K562 (cell line): ENCODE measurements around the gene NDUFS3. TPM values are rescaled to one million over a fixed set of nuclear protein-coding genes. Genes with fewer than 3 reads are reported as not detected.
"Not testable (repeated sequence)": the region's sequence is repeated elsewhere in the genome, so short reads cannot be mapped to it uniquely, and the experiment has no call there.

Experiments used
- ATAC-seq: fragments of 200-7000 bp; cut with Tn5 transposase; 3 replicates; pipeline ENCODE4 v1.9.1; 2020; ENCODE audit warnings: moderate library complexity
- BruUV-seq: library from RNA; stranded (reverse); fragments of 400-500 nt; replicated peaks from 2 replicates; lab custom pipeline; 2021; lab: Mats Ljungman, UMichigan
- CTCF ChIA-PET: fragments of 300-600 bp; formaldehyde crosslinking; extraction: SDS; loops from one replicate; lab custom pipeline; 2021; ENCODE audit warnings: low intra/inter-chr PET ratio; lab: Yijun Ruan, JAX
- POLR2A ChIA-PET: fragments of 300-600, 350-650 bp; sonication (Branson Sonifier 250); formaldehyde crosslinking; extraction: SDS; loops from one replicate; lab custom pipeline; 2021; ENCODE audit warnings: antibody characterized with exemption, inconsistent platforms; lab: Yijun Ruan, JAX
- DNase-seq, 4 experiments: peaks; one replicate each; pipeline versions ENCODE4 v3.0.0 to v3.0.0-alpha.2; 2011 to 2018; ENCODE audit warnings: low spot score in 3 of 4, mixed read lengths in 3 of 4; ENCODE audit errors: extremely low read depth in 1 of 4
- FAIRE-seq: peaks from 2 replicates; lab custom pipeline; 2011; peaks lifted over from hg19 to GRCh38; lab: Jason Lieb, UNC
- H2AFZ ChIP-seq: 2 replicates; pipeline ENCODE4 v1.6.0; 2011; ENCODE audit warnings: low read depth, low read length, control low read depth, inconsistent platforms
- H3K27ac ChIP-seq: fragments of 200-600 bp; 3 replicates; pipeline ENCODE4 v1.8.0; 2011; ENCODE audit warnings: low read depth, mild to moderate bottlenecking, control low read depth, inconsistent platforms, low read length, moderate library complexity, mixed read lengths; ENCODE audit errors: extremely low read depth
- H3K27me3 ChIP-seq, 2 experiments: fragments of 300-600 bp in 1 of 2; 2 replicates in 1 of 2; 3 replicates in 1 of 2; pipeline versions ENCODE4 v1.6.0 to v1.8.0; 2011; ENCODE audit warnings: inconsistent platforms in 2 of 2, low read length in 2 of 2, mild to moderate bottlenecking in 1 of 2, mixed read lengths in 1 of 2, moderate library complexity in 1 of 2; ENCODE audit not compliant: control insufficient read depth in 2 of 2, insufficient read depth in 2 of 2
- H3K36me3 ChIP-seq: fragments of 300-600 bp; 3 replicates; pipeline ENCODE4 v1.8.0; 2011; ENCODE audit warnings: mild to moderate bottlenecking, low read length, inconsistent platforms; ENCODE audit not compliant: control insufficient read depth, insufficient read depth
- H3K4me1 ChIP-seq, 2 experiments: fragments of 200-600 bp in 1 of 2; replicated peaks in 1 of 2; 2 replicates in 1 of 2; 3 replicates in 1 of 2; pipeline versions ENCODE4 v1.5.1 to v1.8.0; 2011; ENCODE audit warnings: inconsistent platforms in 2 of 2, low read length in 2 of 2, mild to moderate bottlenecking in 1 of 2, mixed read lengths in 1 of 2, moderate library complexity in 1 of 2; ENCODE audit not compliant: control insufficient read depth in 2 of 2, insufficient read depth in 2 of 2
- H3K4me2 ChIP-seq: 2 replicates; pipeline ENCODE4 v1.6.1; 2011; ENCODE audit warnings: low read length, control low read depth, inconsistent platforms, mixed read lengths; ENCODE audit not compliant: insufficient read depth
- H3K4me3 ChIP-seq: fragments of 200-600 bp; sonication (generic), shearing (Covaris generic); 2 replicates; pipeline ENCODE4 v1.5.1; 2016; ENCODE audit warnings: control low read depth, inconsistent platforms
- H3K79me2 ChIP-seq: fragments of 200-600 bp; 3 replicates; pipeline ENCODE4 v1.8.0; 2011; ENCODE audit warnings: low read length, inconsistent platforms; ENCODE audit not compliant: control insufficient read depth, insufficient read depth
- H3K9ac ChIP-seq, 2 experiments: 2 replicates each; pipeline versions ENCODE4 v1.6.0 to v1.6.1; 2011; ENCODE audit warnings: low read depth in 2 of 2, low read length in 2 of 2, control low read depth in 1 of 2, inconsistent platforms in 1 of 2, mild to moderate bottlenecking in 1 of 2, mixed read lengths in 1 of 2; ENCODE audit not compliant: insufficient read depth in 1 of 2
- H3K9me1 ChIP-seq: one replicate; pipeline ENCODE4 v1.6.0; 2011; ENCODE audit warnings: inconsistent platforms, mild to moderate bottlenecking, low read length, moderate library complexity; ENCODE audit not compliant: control insufficient read depth, insufficient read depth
- H3K9me3 ChIP-seq: replicated peaks from 2 replicates; pipeline ENCODE4 v1.5.1; 2011; ENCODE audit warnings: low read depth, low read length, inconsistent platforms; ENCODE audit not compliant: control insufficient read depth, insufficient read depth
- H4K20me1 ChIP-seq: replicated peaks from 2 replicates; pipeline ENCODE4 v1.6.1; 2011; ENCODE audit warnings: low read length, inconsistent platforms, mixed read lengths; ENCODE audit not compliant: control insufficient read depth, insufficient read depth
- ATF1 ChIP-seq, 2 experiments: fragments of 450-650 bp in 1 of 2; IDR thresholded peaks; 2 replicates each; pipeline ENCODE4 v1.6.1; 2016; ENCODE audit warnings: missing compliant biosample characterization in 1 of 2, missing genetic modification characterization in 1 of 2
- CTBP1 ChIP-seq: fragments of 450-650 bp; IDR thresholded peaks from 2 replicates; pipeline ENCODE4 v1.6.1; 2016; ENCODE audit warnings: borderline replicate concordance
- GTF2F1 ChIP-seq: IDR thresholded peaks from 2 replicates; pipeline ENCODE4 v1.6.1; 2011; ENCODE audit warnings: low read depth, low read length, improper control_type of control experiment
- HNRNPL ChIP-seq: fragments of 200-400 bp; formaldehyde crosslinking; IDR thresholded peaks from 2 replicates; pipeline ENCODE4 v1.6.1; 2017; ENCODE audit warnings: low read depth, mild to moderate bottlenecking, low read length
- JUNB ChIP-seq: fragments of 450-650 bp; formaldehyde crosslinking; conservative IDR thresholded peaks from 2 replicates; pipeline ENCODE4 v1.4.0; 2020; ENCODE audit warnings: mild to moderate bottlenecking
- KLF13 ChIP-seq: fragments of 450-650 bp; IDR thresholded peaks from 2 replicates; pipeline ENCODE4 v1.6.1; 2016; ENCODE audit warnings: missing genetic modification characterization, low read depth, mild to moderate bottlenecking, missing compliant biosample characterization, moderate library complexity, borderline replicate concordance
- NCOA2 ChIP-seq, 2 experiments: fragments of 450-650 bp; IDR thresholded peaks; 2 replicates each; pipeline ENCODE4 v1.6.1; 2018; ENCODE audit warnings: mild to moderate bottlenecking in 2 of 2, moderate library complexity in 1 of 2; ENCODE audit not compliant: partially characterized antibody in 2 of 2
- NRF1 ChIP-seq, 2 experiments: fragments of 450-650 bp; IDR thresholded peaks in 1 of 2; conservative IDR thresholded peaks in 1 of 2; 2 replicates each; pipeline ENCODE4 v1.6.1; 2014; ENCODE audit warnings: mild to moderate bottlenecking in 2 of 2
- RBM39 ChIP-seq: fragments of 200-400 bp; formaldehyde crosslinking; optimal IDR thresholded peaks from 2 replicates; pipeline ENCODE3; 2018; ENCODE audit warnings: low read depth, low read length
- SMAD4 ChIP-seq: fragments of 250-450 bp; sonication (Bioruptor Pico); conservative IDR thresholded peaks from 2 replicates; pipeline ENCODE4 v1.8.0; 2021; ENCODE audit warnings: inconsistent platforms, mild to moderate bottlenecking, moderate library complexity
- ZNF232 ChIP-seq: sonication (generic); formaldehyde crosslinking; IDR thresholded peaks from 2 replicates; pipeline ENCODE4 v1.8.0; 2022; ENCODE audit warnings: mild to moderate bottlenecking, missing genetic modification reagents
- ZNF695 ChIP-seq: fragments of 450-650 bp; formaldehyde crosslinking; IDR thresholded peaks from 2 replicates; pipeline ENCODE4 v1.4.0; 2020; ENCODE audit warnings: mild to moderate bottlenecking, moderate library complexity
- WGBS: fragments of 100-300 bp; shearing (Covaris generic); methylation state at CpG from one replicate; pipeline ENCODE4 v1.1.6; 2016; ENCODE audit warnings: low coverage, mixed read lengths; ENCODE audit not compliant: insufficient coverage; ENCODE audit errors: missing lambda C conversion rate; 5-methylcytosine and 5-hydroxymethylcytosine counted together
- in situ Hi-C: fragments of 300-500 bp; cut with MboI; formaldehyde crosslinking; loops from 4 replicates; pipeline ENCODE4 v1.15.0; 2018; ENCODE audit warnings: inconsistent platforms, mixed read lengths
- intact Hi-C: fragments of 100-400 bp; cut with micrococcal nuclease; formaldehyde crosslinking; loops from 2 replicates; pipeline ENCODE4 v1.14.2; 2022
- polyA plus RNA-seq, 8 experiments: library from polyadenylated mRNA; depleted of rRNA in 4 of 8; stranded (reverse) in 5 of 8; unstranded in 3 of 8; fragments of >200 nt; fragmentation: Nextera tagmentation in 2 of 8; fragmentation: Illumina TruSeq in 1 of 8; extraction: Ambion mirVana in 2 of 8; extraction: Trizol in 1 of 8; gene quantifications; 2 replicates each; pipeline versions ENCODE4 v1.2.1 to v1.2.3, GENCODE V29; 2011 to 2014; ENCODE audit warnings: inconsistent platforms in 1 of 8, missing spikeins in 1 of 8
- total RNA-seq, 7 experiments: library from RNA; depleted of rRNA in 6 of 7; stranded (reverse); fragments of >200 nt in 6 of 7; fragmentation: Illumina TruSeq in 2 of 7; extraction: Trizol in 2 of 7; gene quantifications; 2 replicates each; pipeline versions ENCODE4 v1.2.1 to v1.2.3, GENCODE V29; 2011 to 2021; ENCODE audit warnings: low replicate concordance in 1 of 7
- TF ChIP-seq, protein P1 (sequence below): fragments of 450-650 bp; IDR thresholded peaks from 2 replicates; pipeline ENCODE4 v1.6.1; 2016
- TF ChIP-seq, protein P2 (sequence below): sonication (generic); formaldehyde crosslinking; IDR thresholded peaks from 2 replicates; pipeline ENCODE4 v1.9.0; 2022; ENCODE audit warnings: mild to moderate bottlenecking, missing genetic modification reagents

NDUFS3 gene
- total and polyA plus RNA-seq, 9 of the 15 experiments (the other 6 are each of a cell fraction or from before 2014, with no cell fraction given), result 38.7 to 341 (median 194) TPM

DNA sequence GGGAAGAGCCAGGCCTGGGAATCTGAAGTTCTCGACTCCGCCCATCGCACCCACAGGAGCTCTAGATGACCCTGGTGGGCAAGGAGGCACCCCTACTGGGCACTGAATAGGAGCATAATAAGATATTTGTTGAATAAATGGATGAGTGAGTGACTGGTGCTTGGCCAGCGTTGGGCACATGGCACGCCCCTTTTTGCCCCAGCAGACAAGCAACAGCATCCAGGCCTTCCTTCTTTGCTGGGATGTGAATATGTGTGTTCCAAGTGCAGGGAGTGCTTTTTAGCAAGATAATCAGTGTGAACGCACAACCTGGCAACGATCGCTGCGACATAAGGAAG is 25.5 kb upstream of the NDUFS3 start:
- H3K4me2 ChIP-seq, result peak overlapping the region; percentile 96
- in situ Hi-C loops (no loop called here), intact Hi-C loops (loop anchor here (5.0 kb wide), 1 partner anchor 41 kb away; no protein-coding TSS in a partner anchor)
- H3K79me2 ChIP-seq, result peaks cover 46% of the 10 kb centered on the region
- peak overlapping the region; percentile 100 for H3K4me3 ChIP-seq
- ChIA-PET CTCF (interaction anchor here (0.6 kb wide), 2 partner anchors 98 to 146 kb away, joined by 4 to 6 read pairs; no protein-coding TSS in a partner anchor), POLR2A (interaction anchor here (0.5 to 3.8 kb wide), 7 partner anchors 12 to 1184 kb away, joined by 3 to 28 read pairs (median 4); partner anchors contain the start of gene PTPMT1)
- no peak for DNase-seq
- peak overlapping the region; percentile 95 for H2AFZ ChIP-seq
- WGBS, result 35% methylated on average over 9 of the region's 9 CpGs
- H3K27me3 ChIP-seq, result no peaks in the 10 kb centered on the region
- peaks cover 11 to 18% of the 10 kb centered on the region in 2 experiments; a peak in 4 of 5 replicates for H3K4me1 ChIP-seq
- peaks cover 12% of the 10 kb centered on the region for H4K20me1 ChIP-seq
- peaks cover 24% of the 10 kb centered on the region for H3K36me3 ChIP-seq
- FAIRE-seq, result no peak
- H3K9me3 ChIP-seq, result no peaks in the 10 kb centered on the region
- BruUV-seq, result no TSS peak
- ATAC-seq, result peak; percentile 7
- TF ChIP-seq KLF13 (tag) (0 out of 2 replicates have a peak, but pooled peaks have one; percentile 2), GTF2F1 (no peak), NRF1 (conservative IDR thresholded peaks at IDR 0.05 in 1 of 2, IDR thresholded peaks at IDR 0.05 in 1 of 2) (peak; percentile 11 to 51; a peak in 2 of 4 replicates), HNRNPL (0 out of 2 replicates have a peak, but pooled peaks have one; percentile 10), ATF1 (CRISPR knock-in tag; IDR thresholded peaks at IDR 0.05) (no peak), ATF1 (tag; IDR thresholded peaks at IDR 0.05) (peak; percentile 33; the same call in 1 of the 2 replicates), RBM39 (peak; percentile 42), SMAD4 (peak; percentile 11; the same call in 1 of the 2 replicates), NCOA2 (IDR thresholded peaks at IDR 0.05; ENCODE audit: partially characterized antibody in 2 of 2) (peak in 1 of 2 experiments; percentile 56), ZNF232 (CRISPR knock-in tag) (no peak), JUNB (CRISPR knock-in tag) (0 out of 2 replicates have a peak, but pooled peaks have one; percentile 20), CTBP1 (0 out of 2 replicates have a peak, but pooled peaks have one; percentile 12), ZNF695 (CRISPR knock-in tag) (no peak)
- TF ChIP-seq, protein P1, sequence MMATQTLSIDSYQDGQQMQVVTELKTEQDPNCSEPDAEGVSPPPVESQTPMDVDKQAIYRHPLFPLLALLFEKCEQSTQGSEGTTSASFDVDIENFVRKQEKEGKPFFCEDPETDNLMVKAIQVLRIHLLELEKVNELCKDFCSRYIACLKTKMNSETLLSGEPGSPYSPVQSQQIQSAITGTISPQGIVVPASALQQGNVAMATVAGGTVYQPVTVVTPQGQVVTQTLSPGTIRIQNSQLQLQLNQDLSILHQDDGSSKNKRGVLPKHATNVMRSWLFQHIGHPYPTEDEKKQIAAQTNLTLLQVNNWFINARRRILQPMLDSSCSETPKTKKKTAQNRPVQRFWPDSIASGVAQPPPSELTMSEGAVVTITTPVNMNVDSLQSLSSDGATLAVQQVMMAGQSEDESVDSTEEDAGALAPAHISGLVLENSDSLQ, result 0 out of 2 replicates have a peak, but pooled peaks have one; percentile 24
- TF ChIP-seq, protein P2, sequence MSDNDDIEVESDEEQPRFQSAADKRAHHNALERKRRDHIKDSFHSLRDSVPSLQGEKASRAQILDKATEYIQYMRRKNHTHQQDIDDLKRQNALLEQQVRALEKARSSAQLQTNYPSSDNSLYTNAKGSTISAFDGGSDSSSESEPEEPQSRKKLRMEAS, result peak; percentile 11; the same call in 1 of the 2 replicates
- peak overlapping the region; percentile 15; the same call in 1 of the 3 replicates for H3K27ac ChIP-seq
- H3K9ac ChIP-seq, result peak overlapping the region; percentile 86 to 92; a peak in 3 of 4 replicates
- H3K9me1 ChIP-seq, result peaks cover 6% of the 10 kb centered on the region

DNA sequence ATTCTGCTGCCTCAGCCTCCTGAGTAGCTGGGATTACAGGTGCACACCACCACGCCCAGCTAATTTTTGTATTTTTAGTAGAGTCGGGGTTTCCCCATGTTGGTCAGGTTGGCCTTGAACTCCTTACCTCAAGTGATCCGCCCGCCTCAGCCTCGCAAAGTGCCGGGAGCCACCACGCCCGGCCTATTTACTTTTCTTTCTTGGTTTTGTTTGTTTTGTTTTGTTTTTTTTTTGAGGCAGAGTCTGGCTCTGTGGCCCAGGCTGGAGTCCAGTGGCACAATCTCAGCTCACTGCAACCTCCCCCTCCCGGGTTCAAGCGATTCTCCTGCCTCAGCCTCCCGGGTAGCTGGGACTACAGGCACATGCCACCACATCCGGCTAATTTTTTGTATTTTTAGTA is 21.9 kb upstream of the NDUFS3 start:
- H3K27ac ChIP-seq, H3K9me1 ChIP-seq, H3K36me3 ChIP-seq, BruUV-seq, DNase-seq, H3K4me2 ChIP-seq, ATAC-seq, H3K9me3 ChIP-seq, H3K9ac ChIP-seq, in situ Hi-C loops, H3K27me3 ChIP-seq, H2AFZ ChIP-seq, H3K4me3 ChIP-seq, H4K20me1 ChIP-seq, FAIRE-seq, intact Hi-C loops: not testable (repeated sequence)
- ChIA-PET CTCF (interaction anchor here (0.6 kb wide), 1 partner anchor 297 kb away, joined by 3 read pairs; no protein-coding TSS in a partner anchor), POLR2A (interaction anchor here (0.6 to 2.5 kb wide), 2 partner anchors 8 to 195 kb away, joined by 4 to 21 read pairs; partner anchors contain the start of gene PTPMT1)
- H3K79me2 ChIP-seq, result peaks cover 10% of the 10 kb centered on the region
- peaks cover 4 to 11% of the 10 kb centered on the region in 2 experiments; a peak in 4 of 5 replicates for H3K4me1 ChIP-seq
- WGBS, result 91% methylated on average over 11 of the region's 12 CpGs
